Measurements from ENCODE around the gene PRKAR2A.
"Not testable (repeated sequence)": the region's sequence is repeated elsewhere in the genome, so short reads cannot be mapped to it uniquely, and the experiment has no call there.

PRKAR2A gene

DNA sequence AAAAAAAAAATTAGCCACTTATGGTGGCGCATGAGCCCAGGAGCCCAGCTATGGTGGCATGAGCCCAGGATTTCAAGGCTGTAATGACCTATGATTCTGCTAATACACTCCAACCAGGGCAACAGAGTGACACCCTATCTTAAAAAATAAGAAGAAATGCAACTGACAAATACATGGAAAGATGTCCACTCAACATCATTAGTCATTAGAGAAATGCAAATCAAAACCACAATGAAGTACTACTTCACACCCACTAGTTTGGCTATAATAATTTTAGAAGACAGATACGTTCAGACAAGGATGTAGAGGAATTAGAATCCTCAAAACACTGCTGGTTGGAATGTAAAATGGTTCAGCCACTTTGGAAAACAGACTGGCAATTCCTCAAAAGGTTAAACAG is 10.5 kb downstream of the PRKAR2A start:
- no peak for DNase-seq (ENCODE audit: extremely low read depth in 1 of 2, low read depth in 1 of 2)

DNA sequence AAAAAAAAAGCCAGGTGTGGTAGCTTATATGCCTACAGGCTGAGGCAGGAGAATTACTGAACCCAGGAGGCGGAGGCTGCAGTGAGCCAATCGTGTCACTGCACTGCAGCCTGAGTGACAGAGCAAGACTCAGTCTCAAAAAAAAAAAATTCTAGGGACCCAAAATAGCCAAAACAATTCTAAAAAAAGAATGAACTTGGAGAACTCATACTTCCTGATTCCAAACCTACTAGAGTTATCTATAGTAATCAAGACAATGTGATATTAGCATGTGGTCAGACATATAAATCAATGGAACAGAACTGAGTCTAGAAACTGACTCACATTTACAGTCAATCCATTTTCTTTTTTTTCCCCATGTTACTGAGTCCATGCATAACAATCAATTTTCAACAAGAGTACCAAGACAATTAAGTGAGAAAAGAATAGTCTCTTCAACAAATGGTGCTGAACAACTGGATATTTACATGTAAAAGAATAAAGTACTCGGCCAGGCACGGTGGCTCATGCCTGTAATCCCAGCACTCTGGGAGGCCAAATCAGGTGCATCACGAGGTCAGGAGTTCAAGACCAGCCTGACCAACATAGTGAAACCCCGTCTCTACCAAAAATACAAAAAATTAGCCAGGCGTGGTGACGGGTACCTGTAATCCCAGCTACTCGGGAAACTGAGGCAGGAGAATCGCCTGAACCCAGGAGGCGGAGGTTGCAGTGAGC is 11.9 kb downstream of the PRKAR2A start:
- no peak for DNase-seq (ENCODE audit: extremely low read depth in 1 of 2, low read depth in 1 of 2)

DNA sequence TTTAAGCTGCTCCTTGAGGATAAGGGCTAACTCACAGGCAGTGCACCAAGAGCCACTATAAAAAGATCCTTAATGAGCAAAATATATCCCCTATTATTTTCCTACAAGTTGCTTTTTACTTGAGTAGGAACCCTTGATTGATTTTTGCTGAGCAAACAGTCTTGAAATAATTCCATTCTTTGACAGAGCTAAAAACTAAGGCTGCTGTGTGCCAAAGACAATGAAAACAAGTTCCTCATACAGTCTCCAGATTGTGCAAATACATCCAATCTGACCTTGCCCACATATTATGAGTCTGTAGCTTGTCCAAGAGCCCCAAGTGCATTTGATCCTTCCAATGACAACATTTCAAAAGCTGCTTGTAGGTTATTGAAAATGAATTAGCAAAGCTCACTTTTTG is 15.0 kb downstream of the PRKAR2A start:
- DNase-seq (ENCODE audit: extremely low read depth in 1 of 2, low read depth in 1 of 2), result no peak

DNA sequence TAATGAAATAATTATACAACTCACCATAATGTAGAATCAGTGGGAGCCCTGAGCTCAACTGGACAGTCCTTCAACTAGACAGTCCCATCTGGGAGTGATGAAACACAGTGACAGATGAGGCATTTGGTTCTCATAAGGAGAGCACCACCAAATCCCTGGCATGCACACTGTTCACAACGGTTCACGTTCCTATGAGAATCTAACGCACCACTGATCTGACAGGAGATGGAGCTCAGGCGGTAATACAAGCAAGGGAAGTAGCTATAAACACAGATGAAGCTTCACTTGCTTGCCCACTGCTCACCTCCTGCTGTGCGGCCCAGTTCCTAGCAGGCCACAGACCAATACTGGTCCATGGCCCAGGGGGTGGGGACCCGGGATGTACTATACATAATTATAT is 17.0 kb downstream of the PRKAR2A start:
- DNase-seq (ENCODE audit: extremely low read depth in 1 of 2, low read depth in 1 of 2), result no peak

DNA sequence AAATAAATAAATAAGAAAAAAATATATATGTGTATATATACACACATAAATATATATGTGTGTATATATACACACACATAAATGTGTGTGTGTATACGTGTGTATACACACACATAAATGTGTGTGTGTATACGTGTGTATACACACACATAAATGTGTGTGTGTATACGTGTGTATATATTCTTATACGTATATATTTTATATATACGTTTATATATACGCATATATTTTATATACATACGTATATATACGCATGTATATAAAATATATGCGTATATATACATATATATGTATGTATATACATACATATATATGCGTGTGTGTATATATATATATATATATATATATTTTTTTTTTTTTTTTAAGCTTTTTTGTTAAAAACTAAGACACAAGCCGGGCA is 18.1 kb downstream of the PRKAR2A start:
- not testable (repeated sequence) for DNase-seq (ENCODE audit: extremely low read depth in 1 of 2, low read depth in 1 of 2)

DNA sequence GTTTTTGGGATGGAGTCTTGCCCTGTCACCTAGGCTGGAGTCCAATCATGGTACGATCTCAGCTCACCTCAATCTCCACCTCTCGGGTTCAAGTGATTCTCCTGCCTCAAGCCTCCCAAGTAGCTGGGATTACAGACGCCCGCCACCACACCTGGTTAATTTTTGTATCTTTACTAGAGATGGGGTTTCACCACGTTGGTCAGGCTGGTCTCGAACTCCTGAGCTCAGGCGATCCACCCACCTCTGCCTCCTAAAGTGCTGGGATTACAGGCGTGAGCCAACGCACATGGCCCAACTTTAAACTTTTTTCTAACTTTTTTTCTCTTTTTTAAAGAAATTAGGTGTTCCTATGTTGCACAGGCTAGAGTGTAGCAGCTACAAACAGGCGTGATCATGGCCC is 19.8 kb downstream of the PRKAR2A start:
- DNase-seq (ENCODE audit: extremely low read depth in 1 of 2, low read depth in 1 of 2), result not testable (repeated sequence)

DNA sequence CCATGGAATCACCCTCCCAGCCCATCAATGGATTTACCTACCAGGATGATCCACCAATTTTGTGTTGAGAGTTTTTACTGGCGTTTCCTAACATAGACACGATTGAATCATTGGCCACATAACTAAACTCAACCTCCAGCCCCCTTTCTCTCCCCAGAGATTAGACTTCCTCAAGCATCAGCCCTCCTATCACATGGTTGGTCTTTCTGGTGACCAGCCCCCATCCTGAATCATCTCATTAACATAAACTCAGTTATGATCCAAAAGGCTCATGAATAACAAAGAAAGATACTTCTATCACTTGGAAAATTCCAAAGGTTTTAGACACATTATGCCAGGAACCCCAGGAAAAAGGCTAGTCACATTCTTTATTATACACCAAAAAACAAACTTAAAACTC is 21.2 kb downstream of the PRKAR2A start:
- DNase-seq (ENCODE audit: extremely low read depth in 1 of 2, low read depth in 1 of 2), result no peak

DNA sequence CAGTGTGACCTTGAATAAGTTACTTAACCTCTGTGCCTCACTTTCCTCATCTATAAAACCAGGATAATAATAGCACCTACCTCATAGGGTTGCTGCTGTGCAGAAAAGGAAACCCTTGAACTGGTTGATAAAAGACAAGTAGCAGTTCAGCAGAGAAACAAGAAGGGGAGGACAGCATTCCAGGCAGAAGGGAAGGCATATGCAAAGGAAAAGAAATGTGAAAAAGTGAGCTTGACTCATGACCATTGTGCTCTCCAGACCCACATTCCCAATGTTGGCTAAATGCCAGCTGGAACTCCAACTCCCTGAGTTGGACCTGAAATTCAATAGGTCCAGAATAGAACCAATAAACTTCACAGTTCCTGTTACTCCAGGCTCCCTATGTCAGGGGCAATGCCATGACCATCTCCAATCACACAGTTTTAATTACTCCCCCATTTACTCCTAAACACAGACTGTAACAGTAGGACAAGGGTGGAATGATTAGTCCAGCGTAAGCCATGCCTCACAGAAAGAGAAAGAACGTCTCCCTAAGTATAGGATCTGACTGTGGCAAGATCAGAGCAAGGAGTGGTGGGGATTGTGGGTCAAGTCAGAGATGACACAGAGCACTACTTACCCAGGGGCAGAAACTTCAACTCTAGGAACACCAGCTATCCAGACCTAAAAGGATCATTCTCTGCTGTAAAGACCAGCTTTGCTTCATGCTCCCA is 26.9 kb downstream of the PRKAR2A start:
- DNase-seq (ENCODE audit: extremely low read depth in 1 of 2, low read depth in 1 of 2), result no peak

DNA sequence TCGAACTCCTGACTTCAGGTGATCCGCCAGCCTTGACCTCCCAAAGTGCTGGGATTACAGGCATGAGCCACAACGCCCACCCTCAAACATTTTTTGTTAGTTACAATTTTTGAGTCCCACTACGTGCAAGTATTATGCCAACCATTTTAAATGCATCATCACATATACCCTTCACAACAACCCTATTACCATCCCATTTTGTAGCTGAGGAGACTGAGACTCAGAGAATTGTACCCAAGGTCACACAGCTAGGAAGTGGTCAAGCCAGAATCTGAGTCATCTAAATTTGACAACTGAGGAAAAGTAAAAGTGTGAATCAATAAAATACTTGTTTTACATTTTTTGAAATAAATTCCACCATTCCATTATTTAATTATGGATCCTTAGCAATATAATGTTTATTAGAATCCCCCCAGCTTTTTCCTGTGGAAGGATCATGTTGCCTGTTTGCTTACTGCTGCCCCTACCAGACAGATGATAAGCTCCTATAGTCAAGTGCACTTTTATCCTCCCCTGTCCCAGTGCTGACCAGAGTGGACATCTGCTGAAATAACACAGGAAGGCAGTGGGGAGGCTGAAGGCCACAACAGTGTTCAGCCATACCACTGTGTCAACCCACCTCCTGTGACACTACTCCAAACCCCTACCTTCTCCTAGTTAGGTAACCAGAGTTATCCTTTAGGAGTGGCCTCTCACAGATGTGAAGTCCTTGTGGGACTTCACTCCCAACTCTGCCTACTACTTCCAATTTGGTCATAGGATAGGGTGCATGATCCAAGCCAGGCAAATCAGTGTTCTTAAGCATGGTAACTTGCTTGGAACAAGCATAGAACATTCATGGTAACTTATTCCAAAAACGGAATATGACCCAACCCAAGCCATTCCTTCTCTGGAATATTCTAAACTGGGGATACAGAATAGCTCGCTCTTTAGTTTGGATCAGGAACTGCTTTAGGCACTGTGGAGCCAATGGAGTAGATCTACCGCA is 28.1 kb downstream of the PRKAR2A start:
- DNase-seq (ENCODE audit: extremely low read depth in 1 of 2, low read depth in 1 of 2), result no peak

DNA sequence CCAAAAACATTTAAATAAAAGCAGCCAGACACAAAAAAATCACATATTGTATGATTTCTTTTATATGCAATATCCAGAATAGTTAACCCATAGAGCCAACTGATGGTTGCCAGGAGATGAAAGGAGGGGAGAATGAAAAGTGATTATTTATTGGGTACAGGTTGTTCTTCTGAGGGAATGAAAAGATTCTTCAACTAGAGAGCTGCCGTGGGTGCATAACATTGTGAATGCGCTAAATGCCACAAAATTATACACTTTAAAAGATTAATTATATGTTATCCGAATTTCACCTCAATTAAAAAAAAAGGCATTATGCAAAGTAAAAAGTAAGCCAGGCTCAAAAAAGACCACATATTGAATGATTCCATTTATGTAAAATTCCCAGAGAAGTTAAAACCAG is 36.1 kb downstream of the PRKAR2A start:
- no peak for DNase-seq (ENCODE audit: extremely low read depth in 1 of 2, low read depth in 1 of 2)

DNA sequence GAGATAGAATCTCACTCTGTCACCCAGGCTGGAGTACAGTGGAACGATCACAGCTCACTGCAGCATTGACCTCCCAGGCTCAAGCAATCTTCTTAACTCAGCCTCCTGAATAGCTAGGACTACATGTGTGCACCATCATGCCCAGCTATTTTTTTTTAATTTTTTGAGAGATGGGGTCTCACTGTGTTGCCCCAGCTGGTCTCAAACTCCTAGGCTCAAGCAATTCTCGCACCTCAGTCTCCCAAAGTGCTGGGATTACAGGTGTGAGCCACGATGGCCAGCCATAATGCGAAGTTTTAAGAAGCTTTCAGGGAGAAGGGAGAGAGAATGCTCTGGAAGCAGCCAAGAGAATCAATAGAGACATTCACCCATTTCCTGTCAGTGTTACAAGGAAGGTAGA is 42.7 kb downstream of the PRKAR2A start:
- DNase-seq (ENCODE audit: extremely low read depth in 1 of 2, low read depth in 1 of 2), result no peak

DNA sequence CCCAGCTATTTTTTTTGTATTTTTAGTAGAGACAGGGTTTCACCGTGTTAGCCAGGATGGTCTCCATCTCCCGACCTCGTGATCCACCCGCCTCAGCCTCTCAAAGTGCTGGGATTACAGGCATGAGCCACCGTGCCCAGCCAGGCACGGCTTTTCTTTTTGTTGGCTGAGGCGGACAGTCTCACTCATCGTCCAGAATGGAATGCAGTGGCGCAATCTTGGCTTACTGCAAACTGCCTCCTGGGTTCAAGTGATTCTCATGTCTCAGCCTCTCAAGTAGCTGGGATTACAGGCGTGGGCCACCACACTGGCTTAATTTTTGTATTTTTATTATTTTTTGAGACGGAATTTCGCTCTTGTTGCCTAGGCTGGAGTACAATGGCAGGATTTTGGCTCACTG is 46.8 kb downstream of the PRKAR2A start:
- DNase-seq (ENCODE audit: extremely low read depth in 1 of 2, low read depth in 1 of 2), result not testable (repeated sequence)

DNA sequence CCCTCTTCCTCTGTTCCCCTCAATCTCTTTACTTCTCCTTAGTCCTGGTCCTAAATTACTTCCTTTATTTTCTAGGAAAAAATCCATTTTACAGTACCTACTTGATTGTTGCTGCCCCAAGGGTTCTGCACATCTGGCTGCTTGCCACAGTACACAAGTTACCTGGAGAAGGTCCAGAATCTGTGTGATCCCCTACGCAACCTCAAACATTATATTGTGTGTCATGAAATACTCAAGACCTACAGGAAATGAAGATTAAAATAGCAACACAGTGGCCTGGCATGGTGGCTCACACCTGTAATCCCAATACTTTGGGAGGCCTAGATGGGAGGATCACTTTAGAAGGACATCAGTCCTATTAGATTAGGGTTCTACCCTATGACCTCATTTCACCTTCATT is 48.7 kb downstream of the PRKAR2A start:
- no peak for DNase-seq (ENCODE audit: extremely low read depth in 1 of 2, low read depth in 1 of 2)

DNA sequence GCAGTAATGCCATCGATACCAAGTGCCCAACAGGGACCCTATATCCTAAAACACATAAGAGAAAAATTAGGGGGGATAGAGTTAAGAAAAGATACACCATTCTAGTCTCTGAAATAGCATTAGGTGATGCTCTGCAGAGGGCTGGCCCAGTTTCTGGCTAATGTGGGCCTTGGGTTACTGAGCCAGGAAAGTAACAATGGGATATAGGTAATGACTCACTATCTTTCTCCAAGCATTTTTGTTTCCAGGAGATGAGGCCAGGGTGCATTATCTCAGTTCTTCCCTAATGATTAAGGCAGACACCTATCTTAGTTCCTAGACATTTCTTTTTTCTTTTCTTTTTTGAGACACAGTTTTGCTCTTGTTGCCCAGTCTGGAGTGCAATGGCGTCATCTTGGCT is 50.0 kb downstream of the PRKAR2A start:
- DNase-seq (ENCODE audit: extremely low read depth in 1 of 2, low read depth in 1 of 2), result no peak

DNA sequence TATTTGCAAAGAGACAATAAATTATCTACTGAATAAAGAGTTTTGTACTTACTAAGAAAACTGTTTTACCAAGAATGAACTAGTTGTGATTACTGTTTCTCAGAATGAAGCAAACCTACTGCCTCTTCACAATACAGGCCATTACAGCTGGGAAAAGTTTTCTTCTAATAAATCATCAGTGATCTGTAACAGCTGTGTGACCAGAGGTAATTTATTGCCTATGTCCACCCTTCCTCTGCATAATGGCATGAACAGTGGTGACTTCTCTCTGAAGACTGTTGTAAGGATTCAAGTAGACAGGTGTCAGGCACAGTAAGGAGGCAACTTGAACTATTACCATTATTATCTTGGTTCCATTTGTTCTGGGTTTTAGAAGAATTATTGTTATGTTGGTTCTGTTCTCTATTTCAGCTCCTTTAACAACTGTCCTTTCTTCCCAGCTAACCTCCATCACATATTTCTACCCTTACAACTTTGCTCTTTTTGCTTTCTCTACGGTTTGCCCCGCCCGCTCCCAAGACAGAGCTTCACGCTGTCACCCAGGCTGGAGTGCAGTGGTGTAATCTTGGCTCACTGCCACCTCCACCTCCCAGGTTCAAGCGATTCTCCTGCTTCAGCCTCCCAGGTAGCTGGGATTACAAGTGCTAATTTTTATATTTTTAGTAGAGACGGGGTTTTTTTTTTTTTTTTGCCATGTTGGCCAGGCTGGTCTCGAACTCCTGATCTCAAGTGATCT is 51.5 kb downstream of the PRKAR2A start:
- no peak for DNase-seq (ENCODE audit: extremely low read depth in 1 of 2, low read depth in 1 of 2)

DNA sequence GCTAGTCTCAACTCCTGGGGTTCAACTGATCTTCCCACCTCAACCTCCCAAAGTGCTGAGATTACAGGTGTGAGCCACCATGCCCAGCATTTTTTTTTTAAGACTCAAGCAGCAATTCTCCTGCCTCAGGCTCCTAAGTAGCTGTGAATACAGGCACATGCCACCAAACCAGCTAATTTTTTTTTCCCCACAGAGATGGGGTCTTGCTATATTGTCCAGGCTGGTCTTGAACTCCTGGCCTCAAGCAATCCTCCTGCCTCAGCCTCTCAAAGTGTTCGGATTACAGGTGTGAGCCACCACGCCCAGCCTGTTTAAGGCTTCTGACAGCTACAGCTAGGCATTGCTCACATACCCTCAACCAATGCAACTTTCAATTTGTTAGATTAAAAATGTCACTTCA is 54.2 kb downstream of the PRKAR2A start:
- not testable (repeated sequence) for DNase-seq (ENCODE audit: extremely low read depth in 1 of 2, low read depth in 1 of 2)

DNA sequence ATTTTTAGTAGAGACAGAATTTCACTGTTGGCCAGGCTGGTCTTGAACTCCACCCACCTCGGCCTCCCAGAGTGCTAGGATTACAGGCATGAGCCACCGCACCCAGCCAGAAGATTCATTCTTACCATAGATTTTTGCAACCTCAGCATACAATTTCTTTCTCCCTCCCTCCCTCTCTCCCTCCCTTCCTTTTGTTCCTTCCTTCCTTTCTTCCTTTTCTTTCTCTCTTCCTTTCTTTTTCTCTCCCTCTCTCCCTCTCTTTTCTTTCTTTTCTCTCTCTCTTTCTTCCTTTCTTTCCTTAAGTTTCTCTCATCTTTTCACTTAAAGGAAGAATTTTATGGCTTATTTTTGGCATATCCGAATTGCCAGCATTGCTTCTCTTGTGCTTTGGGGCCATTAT is 58.0 kb downstream of the PRKAR2A start:
- DNase-seq (ENCODE audit: extremely low read depth in 1 of 2, low read depth in 1 of 2), result no peak

DNA sequence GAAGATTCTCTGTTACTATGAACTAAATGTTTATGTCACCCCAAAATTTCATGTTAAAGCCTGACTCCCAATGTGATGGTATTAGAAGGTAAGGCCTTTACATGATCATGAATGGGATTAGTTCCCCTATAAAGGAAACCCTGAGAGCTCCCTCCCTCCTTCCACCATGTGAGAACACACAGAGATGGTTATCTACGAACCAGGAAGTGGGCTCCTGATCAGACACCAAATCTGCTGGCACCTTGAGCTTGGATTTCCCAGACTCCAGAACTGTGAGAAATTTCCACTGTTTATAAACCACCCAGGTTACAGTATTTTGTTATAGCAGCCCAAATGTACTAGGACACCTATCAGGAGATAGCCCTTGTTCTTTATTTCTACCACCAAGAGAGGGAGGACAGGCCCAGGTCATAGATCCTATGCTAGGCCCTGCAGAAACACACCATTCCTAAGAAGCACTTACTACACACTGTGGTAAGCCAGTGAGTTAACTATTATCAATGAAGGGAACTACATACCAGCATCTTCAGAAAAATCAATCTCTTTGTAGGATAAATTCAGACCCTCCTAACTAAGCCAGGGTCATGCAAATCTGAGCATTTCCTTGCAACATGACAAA is 59.0 kb downstream of the PRKAR2A start:
- DNase-seq (ENCODE audit: extremely low read depth in 1 of 2, low read depth in 1 of 2), result no peak

DNA sequence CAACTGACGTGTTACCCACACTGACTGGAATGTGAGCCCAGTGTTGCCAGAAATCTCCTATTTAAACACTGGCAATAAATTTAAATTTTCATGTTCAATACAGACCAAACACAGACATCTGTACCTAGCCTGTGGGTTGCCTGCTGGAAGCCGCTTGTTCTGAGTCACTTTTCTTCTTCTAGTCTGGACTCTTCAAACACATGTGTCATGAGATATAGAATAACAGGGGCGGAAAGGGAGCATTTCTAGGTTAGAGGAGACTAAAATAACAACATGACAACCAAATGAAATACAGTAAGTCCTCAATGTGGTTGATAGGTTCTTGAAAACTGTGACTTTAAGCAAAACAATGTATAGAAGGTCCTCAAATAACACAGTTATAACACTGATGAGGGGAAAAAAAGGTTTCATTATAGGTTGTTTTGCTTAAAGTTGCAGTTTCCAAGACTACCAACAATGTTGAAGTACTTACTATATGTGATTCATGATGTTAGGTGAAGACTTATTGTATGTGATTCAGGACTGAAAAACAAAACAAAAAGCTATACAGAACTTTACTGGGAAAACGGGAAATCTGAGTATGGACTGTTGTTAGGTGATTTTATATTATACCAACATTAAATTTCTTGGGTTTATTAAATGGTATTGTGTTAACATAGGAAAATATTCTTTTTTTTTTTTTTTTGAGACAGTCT is 63.1 kb downstream of the PRKAR2A start:
- DNase-seq (ENCODE audit: extremely low read depth in 1 of 2, low read depth in 1 of 2), result no peak

DNA sequence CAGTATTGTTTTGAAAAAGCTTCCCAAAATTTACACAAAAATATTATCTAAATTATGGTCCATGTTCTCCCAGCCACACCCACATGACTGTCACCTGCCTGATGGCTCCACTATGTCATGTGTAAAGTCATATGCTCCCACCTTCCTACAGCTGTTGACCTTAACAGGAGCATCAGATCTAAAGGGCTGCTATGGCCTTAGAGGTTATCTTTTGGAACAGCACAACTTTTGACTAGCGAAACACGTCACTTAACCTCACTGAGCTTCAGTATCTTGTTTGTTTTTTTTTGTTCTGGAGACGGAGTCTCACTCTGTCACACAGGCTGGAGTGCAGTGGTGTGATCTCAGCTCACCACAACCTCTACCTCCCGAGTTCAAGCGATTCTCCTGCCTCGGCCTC is 64.4 kb downstream of the PRKAR2A start:
- no peak for DNase-seq (ENCODE audit: extremely low read depth in 1 of 2, low read depth in 1 of 2)

Measured in stimulated activated CD8-positive, alpha-beta memory T cell treated with anti-CD3 and anti-CD28 coated beads, Interleukin-7, amount 100 ng/mL, for 48 hours (primary cell).